Activated naive CD4-positive, alpha-beta T cell (primary cell): ENCODE results near the gene COX14.
"Not testable (repeated sequence)": the region's sequence is repeated elsewhere in the genome, so short reads cannot be mapped to it uniquely, and the experiment has no call there.

Source experiments
- DNase-seq, 4 experiments: peaks; one replicate each; lab custom pipeline; 2025; lab: John Stamatoyannopoulos, UW

COX14 gene

GRCh38 chr12:50154947-50155346, 42.9 kb downstream of the COX14 start:
- not testable (repeated sequence) for DNase-seq

GRCh38 chr12:50156641-50157040, 44.6 kb downstream of the COX14 start:
- no peak for DNase-seq

GRCh38 chr12:50157259-50157658, 45.2 kb downstream of the COX14 start:
- DNase-seq, result no peak

GRCh38 chr12:50160643-50161042, 48.6 kb downstream of the COX14 start:
- DNase-seq, result no peak

- DNase-seq, result no peak
Observed at GRCh38 chr12:50162230-50162629, 50.2 kb downstream of the COX14 start.

- DNase-seq, result no peak
Observed at GRCh38 chr12:50164963-50165362, 52.9 kb downstream of the COX14 start.

GRCh38 chr12:50166799-50167048, 54.7 kb downstream of the COX14 start:
- peak in 2 of 4 experiments; percentile 22 to 50 for DNase-seq

- DNase-seq, result peak; percentile 82 to 93 (median 84)
Observed at GRCh38 chr12:50167049-50167828, 55.2 kb downstream of the COX14 start, which contains the start of gene CERS5. CERS5 (minus strand) TSS chr12:50167369; CDS start chr12:50167297, 72 bp downstream.
